BLaER1 treated with 17β-estradiol and CSF1 and Interleukin-3, amounts not matched to agents 10 nM and 100 nM (cell line): Measurements from ENCODE around the gene TRIM42.
A peak's percentile ranks its signal among the peaks of the same experiment; 100 is the strongest.

Experiments used
- H3K27ac ChIP-seq, 11 experiments: shearing (Covaris generic); formaldehyde crosslinking; 2 replicates each; pipeline ENCODE4 v1.8.1; 2022
- H3K27me3 ChIP-seq, 11 experiments: shearing (Covaris generic); formaldehyde crosslinking; 2 replicates each; pipeline ENCODE4 v1.8.1; 2022
- H3K36me3 ChIP-seq, 11 experiments: shearing (Covaris generic); formaldehyde crosslinking; 2 replicates each; pipeline ENCODE4 v1.8.1; 2022
- H3K4me1 ChIP-seq, 10 experiments: shearing (Covaris generic); formaldehyde crosslinking; 2 replicates each; pipeline ENCODE4 v1.8.1; 2022
- H3K4me2 ChIP-seq, 11 experiments: shearing (Covaris generic); formaldehyde crosslinking; 2 replicates each; pipeline ENCODE4 v1.8.1; 2022
- H3K4me3 ChIP-seq, 10 experiments: shearing (Covaris generic); formaldehyde crosslinking; 2 replicates each; pipeline ENCODE4 v1.8.1; 2022
- H3K9ac ChIP-seq, 11 experiments: shearing (Covaris generic); formaldehyde crosslinking; 2 replicates each; pipeline ENCODE4 v1.8.1; 2022
- H3K9me3 ChIP-seq, 11 experiments: shearing (Covaris generic); formaldehyde crosslinking; replicated peaks in 1 of 11; 2 replicates each; pipeline ENCODE4 v1.8.1; 2022
- H4K20me1 ChIP-seq, 11 experiments: shearing (Covaris generic); formaldehyde crosslinking; 2 replicates each; pipeline ENCODE4 v1.8.1; 2022
- Cebpa-rat ChIP-seq, 11 experiments: shearing (Covaris generic); IDR thresholded peaks; 2 replicates each; pipeline ENCODE4 v1.8.1; 2022

The TRIM42 gene

GRCh38 chr3:140677764-140678163 lies at the start of gene TRIM42:
Gene TRIM42, plus strand, starts transcription at chr3:140678064. Its CDS starts 166 bp downstream, at chr3:140678230.
- H3K27me3 ChIP-seq: no peaks in the 10 kb centered on the region
- no peaks in the 10 kb centered on the region for H3K36me3 ChIP-seq
- no peak for TF ChIP-seq Cebpa-rat (IDR thresholded peaks at IDR 0.05)
- H3K9ac ChIP-seq: no peak within 1 kb of the TSS
- no peaks in the 10 kb centered on the region for H4K20me1 ChIP-seq
- H3K9me3 ChIP-seq: peaks cover 5 to 7% (median 6%) of the 10 kb centered on the region in 11 experiments; a peak in 15 of 22 replicates
- no peak within 1 kb of the TSS for H3K4me3 ChIP-seq
- H3K4me1 ChIP-seq: no peaks in the 10 kb centered on the region
- H3K27ac ChIP-seq: no peak within 1 kb of the TSS
- H3K4me2 ChIP-seq: no peak within 1 kb of the TSS

- H3K27ac ChIP-seq: no peak overlapping the region
- H3K9ac ChIP-seq: no peak overlapping the region
- no peaks in the 10 kb centered on the region for H3K9me3 ChIP-seq
- H3K36me3 ChIP-seq: no peaks in the 10 kb centered on the region
- H3K4me3 ChIP-seq: no peak overlapping the region
- no peaks in the 10 kb centered on the region for H4K20me1 ChIP-seq
- TF ChIP-seq Cebpa-rat (IDR thresholded peaks at IDR 0.05): no peak
- no peaks in the 10 kb centered on the region for H3K4me1 ChIP-seq
- no peak overlapping the region for H3K4me2 ChIP-seq
- no peaks in the 10 kb centered on the region for H3K27me3 ChIP-seq
These were observed 49.3 kb upstream of the TRIM42 start for GRCh38 chr3:140628606-140629005.

- Histone ChIP-seq H3K27ac (no peak overlapping the region), H3K4me3 (no peak overlapping the region), H3K4me1 (no peaks in the 10 kb centered on the region), H3K9me3 (no peaks in the 10 kb centered on the region), H3K9ac (no peak overlapping the region), H3K27me3 (no peaks in the 10 kb centered on the region), H4K20me1 (no peaks in the 10 kb centered on the region), H3K36me3 (no peaks in the 10 kb centered on the region), H3K4me2 (no peak overlapping the region)
- TF ChIP-seq Cebpa-rat (IDR thresholded peaks at IDR 0.05): no peak
These were observed 48.3 kb upstream of the TRIM42 start for GRCh38 chr3:140629357-140630137.

GRCh38 chr3:140630366-140630765 lies 47.5 kb upstream of the TRIM42 start:
- H3K4me1 ChIP-seq: no peaks in the 10 kb centered on the region
- H3K27ac ChIP-seq: no peak overlapping the region
- no peaks in the 10 kb centered on the region for H3K9me3 ChIP-seq
- no peaks in the 10 kb centered on the region for H3K36me3 ChIP-seq
- H4K20me1 ChIP-seq: no peaks in the 10 kb centered on the region
- no peak overlapping the region for H3K4me3 ChIP-seq
- H3K9ac ChIP-seq: no peak overlapping the region
- H3K27me3 ChIP-seq: no peaks in the 10 kb centered on the region
- no peak for TF ChIP-seq Cebpa-rat (IDR thresholded peaks at IDR 0.05)
- H3K4me2 ChIP-seq: no peak overlapping the region

GRCh38 chr3:140630866-140631265 lies 47.0 kb upstream of the TRIM42 start:
- no peak overlapping the region for H3K27ac ChIP-seq

GRCh38 chr3:140635276-140635675 lies 42.6 kb upstream of the TRIM42 start:
- TF ChIP-seq Cebpa-rat (IDR thresholded peaks at IDR 0.05): no peak
- Histone ChIP-seq H3K4me2 (no peak overlapping the region), H3K4me3 (no peak overlapping the region), H3K9me3 (no peaks in the 10 kb centered on the region), H3K27ac (no peak overlapping the region), H3K9ac (no peak overlapping the region), H3K36me3 (no peaks in the 10 kb centered on the region), H4K20me1 (no peaks in the 10 kb centered on the region), H3K4me1 (no peaks in the 10 kb centered on the region), H3K27me3 (no peaks in the 10 kb centered on the region)

More at GRCh38 chr3:140630866-140631265, 47.0 kb upstream of the TRIM42 start:
- Histone ChIP-seq H3K9ac (no peak overlapping the region), H3K27me3 (no peaks in the 10 kb centered on the region), H3K4me2 (no peak overlapping the region), H4K20me1 (no peaks in the 10 kb centered on the region), H3K4me1 (no peaks in the 10 kb centered on the region), H3K9me3 (no peaks in the 10 kb centered on the region), H3K4me3 (no peak overlapping the region), H3K36me3 (no peaks in the 10 kb centered on the region)
- TF ChIP-seq Cebpa-rat (IDR thresholded peaks at IDR 0.05): no peak

- no peak overlapping the region for H3K4me3 ChIP-seq
- no peaks in the 10 kb centered on the region for H3K4me1 ChIP-seq
- H4K20me1 ChIP-seq: no peaks in the 10 kb centered on the region
- no peaks in the 10 kb centered on the region for H3K9me3 ChIP-seq
- TF ChIP-seq Cebpa-rat (IDR thresholded peaks at IDR 0.05): no peak
- H3K36me3 ChIP-seq: no peaks in the 10 kb centered on the region
- no peak overlapping the region for H3K4me2 ChIP-seq
- H3K9ac ChIP-seq: no peak overlapping the region
- H3K27me3 ChIP-seq: no peaks in the 10 kb centered on the region
- H3K27ac ChIP-seq: no peak overlapping the region
These were observed 41.3 kb upstream of the TRIM42 start for GRCh38 chr3:140636406-140637138.

GRCh38 chr3:140651287-140651686 lies 26.6 kb upstream of the TRIM42 start:
- Histone ChIP-seq H3K36me3 (no peaks in the 10 kb centered on the region), H3K4me1 (peaks cover 0 to 6% (median 0%) of the 10 kb centered on the region in 10 experiments; a peak in 3 of 20 replicates), H3K27ac (no peak overlapping the region), H4K20me1 (no peaks in the 10 kb centered on the region), H3K27me3 (no peaks in the 10 kb centered on the region), H3K9ac (no peak overlapping the region), H3K4me2 (no peak overlapping the region), H3K9me3 (peaks cover 0 to 13% (median 10%) of the 10 kb centered on the region in 11 experiments; a peak in 9 of 22 replicates), H3K4me3 (no peak overlapping the region)
- TF ChIP-seq Cebpa-rat (IDR thresholded peaks at IDR 0.05): no peak

GRCh38 chr3:140655678-140656077 lies 22.2 kb upstream of the TRIM42 start:
- Histone ChIP-seq H3K27me3 (no peaks in the 10 kb centered on the region), H3K4me2 (peak overlapping the region in 1 of 11 experiments; percentile 30; a peak in 1 of 22 replicates), H3K9ac (no peak overlapping the region), H3K4me3 (no peak overlapping the region), H3K36me3 (no peaks in the 10 kb centered on the region), H3K4me1 (peaks cover 0 to 6% (median 0%) of the 10 kb centered on the region in 10 experiments; a peak in 3 of 20 replicates), H4K20me1 (no peaks in the 10 kb centered on the region), H3K27ac (no peak overlapping the region), H3K9me3 (peaks cover 7 to 25% (median 15%) of the 10 kb centered on the region in 11 experiments; a peak in 19 of 22 replicates)
- TF ChIP-seq Cebpa-rat (IDR thresholded peaks at IDR 0.05): no peak
